ENCODE measurements around the gene NME7.

GRCh38 chr1:169340882-169341281, 26.7 kb downstream of the NME7 start:
- TF ChIP-seq POLR2AphosphoS5 (IDR thresholded peaks at IDR 0.05; ENCODE audit: borderline replicate concordance, low read depth, low read length) (no peak), EZH2 (IDR thresholded peaks at IDR 0.05) (no peak)
